GM19043 (cell line): ENCODE measurements around the gene MTHFD2L.
A peak's percentile ranks its signal among the peaks of the same experiment; 100 is the strongest.
"Not testable (repeated sequence)": the region's sequence is repeated elsewhere in the genome, so short reads cannot be mapped to it uniquely, and the experiment has no call there.

Experiments used
- ATAC-seq: cut with Tn5 transposase; IDR thresholded peaks from one replicate; pipeline ENCODE4 v1.9.1; 2021; ENCODE audit warnings: low read depth; ENCODE audit not compliant: unreplicated experiment

The MTHFD2L gene

DNA sequence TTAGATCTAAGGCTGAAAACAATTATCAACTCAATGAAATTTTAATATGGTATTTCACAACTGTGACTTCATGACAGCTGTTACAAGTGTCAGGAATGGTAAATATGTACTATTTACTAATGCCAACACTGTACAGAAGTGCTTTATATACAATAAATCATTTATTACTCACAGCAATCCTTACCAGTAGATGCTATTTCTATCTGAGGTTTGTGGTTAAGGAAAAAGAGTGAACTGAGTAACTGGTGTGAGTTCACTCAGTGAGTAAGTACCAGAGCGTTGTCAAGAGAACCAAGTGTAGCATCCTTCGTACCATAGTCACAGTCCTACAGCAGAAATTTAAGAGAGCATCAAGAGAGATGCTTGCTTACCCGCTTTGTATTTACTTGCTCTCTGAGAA lies 23.3 kb downstream of the MTHFD2L start:
- no peak for ATAC-seq

DNA sequence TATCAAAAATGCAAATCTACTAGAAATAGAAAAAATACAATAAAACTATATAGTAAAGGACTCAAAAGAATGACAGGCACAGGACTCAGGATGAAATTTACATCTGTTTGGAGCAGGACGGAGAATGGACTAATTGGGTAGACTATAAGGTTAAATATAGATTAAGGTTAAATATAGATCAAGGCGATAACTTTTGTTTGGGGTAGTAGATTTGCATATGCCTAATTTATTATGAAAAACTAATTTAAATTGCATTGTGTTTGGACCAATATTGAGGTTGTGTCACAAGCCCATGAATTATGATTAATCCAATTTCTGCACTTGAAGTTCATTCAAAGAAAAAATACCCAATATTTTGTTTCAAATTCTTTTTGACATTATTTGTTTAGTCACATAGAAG lies 31.0 kb downstream of the MTHFD2L start:
- no peak for ATAC-seq

DNA sequence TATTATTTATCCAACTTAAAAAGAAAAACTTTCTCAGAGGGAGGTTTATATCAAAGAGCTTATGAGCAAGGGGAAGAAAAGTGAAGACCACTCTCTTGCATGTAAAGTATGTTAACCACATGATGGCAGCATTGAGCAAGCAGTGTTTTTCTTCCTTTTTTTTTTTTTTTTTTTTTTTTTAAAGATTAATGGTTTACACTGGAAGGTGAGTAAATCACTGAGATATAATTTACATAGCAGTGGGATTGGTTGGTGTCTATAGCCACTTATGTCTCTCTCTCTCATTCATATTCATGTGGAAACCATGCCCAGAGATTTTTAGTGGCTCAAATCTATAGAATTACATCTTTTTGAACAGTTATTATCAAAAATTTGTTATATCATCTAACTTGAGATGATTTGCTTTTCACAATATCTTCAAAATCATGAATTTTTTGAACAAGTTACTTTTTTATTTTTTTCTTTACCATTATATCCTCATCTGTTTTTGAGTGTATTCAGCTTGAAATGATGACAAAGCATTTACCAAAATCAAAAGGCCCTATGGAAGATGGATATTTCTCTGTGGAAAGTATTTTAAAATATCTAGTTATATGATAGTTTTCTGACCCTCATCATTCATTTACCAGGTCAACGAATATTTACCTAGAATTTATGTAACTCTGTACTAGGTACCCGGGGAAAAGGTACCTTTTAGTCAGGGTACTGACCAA lies 31.6 kb downstream of the MTHFD2L start:
- peak; percentile 58 for ATAC-seq

DNA sequence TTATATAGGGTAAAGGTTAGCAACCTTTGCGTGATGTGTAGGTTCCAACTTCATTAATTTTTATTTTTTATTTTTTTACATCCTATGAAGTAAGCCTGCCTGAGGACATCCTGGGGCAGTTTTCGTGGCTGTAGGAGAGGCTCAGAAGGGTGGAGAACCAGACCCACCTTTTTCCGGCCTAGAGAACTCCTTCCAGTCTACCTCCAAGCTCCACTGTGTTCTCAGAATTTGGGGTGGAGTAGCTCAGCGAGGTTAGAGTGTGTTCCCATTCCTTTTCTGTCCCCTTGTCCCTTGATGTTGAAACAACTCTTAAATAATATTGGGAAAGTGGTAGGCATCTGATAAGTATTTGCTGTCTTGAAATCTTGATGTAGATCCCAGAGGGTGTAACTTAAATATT lies 32.4 kb downstream of the MTHFD2L start:
- ATAC-seq, result no peak

DNA sequence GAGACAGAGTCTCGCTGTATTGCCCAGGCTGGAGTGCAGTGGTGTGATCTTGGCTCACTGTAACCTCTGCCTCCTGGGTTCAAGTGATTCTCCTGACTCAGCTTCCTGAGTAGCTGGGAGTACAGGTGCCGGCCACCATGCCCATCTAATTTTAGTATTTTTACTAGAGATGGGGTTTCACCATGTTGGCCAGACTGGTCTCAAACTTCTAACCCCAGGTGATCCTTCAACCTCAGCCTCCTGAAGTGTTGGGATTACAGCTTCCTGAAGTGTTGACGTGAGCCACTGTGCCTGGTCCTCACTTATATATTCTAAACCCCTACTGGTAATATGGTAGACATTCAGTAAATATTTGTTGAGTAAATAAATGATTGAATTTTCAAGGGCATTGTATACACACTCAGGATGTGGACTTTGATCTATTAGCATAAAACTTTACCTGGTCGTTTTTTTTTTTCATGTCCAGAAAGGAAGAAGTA lies 33.0 kb downstream of the MTHFD2L start:
- ATAC-seq, result no peak

DNA sequence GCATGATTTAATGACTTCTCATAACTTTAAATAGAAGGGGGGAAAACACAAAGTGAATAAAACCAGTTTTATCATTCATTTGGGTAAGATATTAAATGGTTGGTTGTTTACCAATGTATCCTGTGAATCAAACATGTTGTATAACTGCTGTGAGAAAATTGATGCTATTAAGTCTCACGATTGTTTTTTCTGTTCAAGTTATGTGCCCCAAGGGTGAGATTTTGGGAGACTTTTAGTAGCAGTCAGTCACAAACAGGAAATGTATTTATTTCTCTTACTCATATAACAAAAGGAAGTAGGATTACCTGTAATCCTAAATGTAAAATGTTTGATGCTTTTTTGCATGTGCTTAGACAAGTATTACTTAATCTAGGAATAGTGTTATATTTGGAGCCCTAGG lies 39.2 kb downstream of the MTHFD2L start:
- ATAC-seq, result peak; percentile 45

DNA sequence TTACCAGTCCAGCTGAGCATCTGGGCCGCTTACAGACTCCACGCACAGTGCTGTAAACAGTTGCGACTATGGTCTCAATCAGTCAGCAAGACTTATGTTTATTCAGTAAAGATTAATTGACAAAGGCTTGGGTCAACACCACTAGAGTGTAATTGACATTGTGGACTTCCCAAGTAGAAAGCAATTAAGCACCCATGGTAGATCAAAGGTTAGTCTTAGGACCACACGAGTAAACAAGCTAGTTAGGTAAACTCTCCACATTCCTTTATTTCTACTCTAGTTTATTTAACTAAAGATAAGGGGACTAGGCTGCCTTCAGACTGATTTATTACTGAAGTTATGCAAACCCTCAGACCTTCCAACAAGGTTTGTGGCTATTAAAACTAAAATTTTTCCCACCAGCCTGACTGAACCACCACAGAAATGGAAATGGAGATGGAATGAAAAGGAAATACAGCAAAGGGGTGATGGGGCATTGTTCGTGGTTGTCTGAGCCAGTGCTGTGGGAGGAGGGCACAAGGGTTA lies 44.2 kb downstream of the MTHFD2L start:
- ATAC-seq, result no peak

DNA sequence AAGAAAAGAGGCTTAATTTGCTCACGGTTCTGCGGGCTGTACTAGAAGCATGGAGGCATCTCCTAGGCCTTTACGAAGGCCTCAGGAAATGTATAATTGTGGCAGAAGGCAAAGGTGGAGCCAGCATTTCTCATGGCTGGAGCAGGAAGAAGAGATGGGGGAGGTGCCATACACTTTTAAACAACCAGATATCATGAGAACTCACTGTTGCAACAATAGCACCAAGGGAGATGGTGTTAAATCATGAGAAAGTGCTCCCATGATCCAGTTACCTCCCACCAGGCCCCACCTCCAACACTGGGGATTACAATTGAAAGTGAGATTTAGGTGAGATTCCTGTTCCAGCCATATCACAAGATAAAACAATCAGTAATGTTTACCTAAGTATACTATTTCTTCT lies 45.5 kb downstream of the MTHFD2L start:
- ATAC-seq, result no peak

DNA sequence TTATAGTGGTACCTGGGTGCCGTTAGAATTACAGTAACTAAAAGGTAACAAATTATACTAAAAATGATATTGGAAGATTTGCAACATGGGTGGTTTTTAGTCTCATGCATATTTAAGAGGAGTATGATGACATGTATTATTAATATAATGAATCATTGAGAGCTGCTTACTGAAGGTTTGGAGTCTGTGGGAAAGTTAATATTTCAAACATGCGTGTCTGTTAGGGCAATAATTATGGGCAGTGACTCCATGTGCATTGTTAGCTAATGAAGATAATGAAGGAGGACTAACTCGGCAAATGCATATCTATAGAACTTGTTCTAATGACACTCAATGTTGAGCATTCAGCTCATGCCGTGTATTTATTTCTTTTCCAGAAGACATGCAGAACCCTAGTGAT lies 47.1 kb downstream of the MTHFD2L start:
- ATAC-seq, result no peak

DNA sequence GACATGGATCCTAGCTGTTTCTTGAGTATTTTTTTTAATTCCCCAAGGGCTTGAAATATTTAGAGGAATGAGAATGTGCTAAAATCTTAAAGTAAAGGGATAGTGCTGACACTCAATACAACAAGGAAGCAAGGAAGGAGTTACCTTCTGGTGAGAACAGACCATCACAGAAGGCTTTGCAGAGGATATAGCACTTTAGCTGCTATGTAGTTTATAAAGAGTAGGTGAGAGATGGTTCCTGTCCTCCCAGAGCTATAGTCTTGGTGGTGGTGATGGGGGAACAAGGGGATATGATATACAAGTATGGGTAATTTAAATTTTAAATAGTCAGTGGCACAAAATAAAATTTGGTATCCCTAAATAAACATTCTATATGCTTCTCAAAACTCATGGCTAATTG lies 47.6 kb downstream of the MTHFD2L start:
- ATAC-seq, result no peak

DNA sequence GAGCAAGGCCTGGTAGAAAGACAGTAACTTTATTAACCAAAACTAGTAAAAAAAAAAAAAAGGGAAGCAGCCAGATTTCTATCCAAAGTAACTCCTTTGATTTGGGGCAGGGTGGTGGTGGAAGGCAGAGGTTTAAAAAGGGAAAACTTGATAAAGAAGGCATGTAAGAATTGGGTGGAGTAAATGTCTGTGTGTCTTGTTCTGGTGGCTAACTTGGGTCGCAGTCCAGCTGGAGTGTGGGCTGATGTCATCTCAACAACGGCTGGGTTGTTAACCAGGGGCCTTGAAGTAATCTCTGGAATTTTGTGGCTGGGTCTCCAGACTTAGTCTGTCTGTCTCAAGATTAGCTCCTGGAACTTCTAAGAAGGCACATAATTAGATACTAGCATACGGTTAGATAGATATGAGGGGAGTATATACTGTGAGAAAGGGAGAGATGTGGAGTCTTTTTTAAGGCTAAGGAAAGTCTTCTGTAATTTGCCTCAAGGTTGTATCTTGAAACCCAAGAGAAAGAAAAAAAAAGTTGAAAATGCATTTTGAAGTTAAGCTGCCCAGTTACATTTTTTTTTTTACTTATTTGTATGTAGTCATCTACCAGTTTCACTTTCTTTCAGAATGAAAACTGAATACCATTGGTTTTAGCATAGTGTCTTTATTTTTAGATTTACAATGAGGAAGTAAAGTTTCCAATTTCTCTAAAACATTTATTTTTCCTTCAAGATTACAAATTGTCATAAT lies 48.3 kb downstream of the MTHFD2L start:
- peak; percentile 79 for ATAC-seq

DNA sequence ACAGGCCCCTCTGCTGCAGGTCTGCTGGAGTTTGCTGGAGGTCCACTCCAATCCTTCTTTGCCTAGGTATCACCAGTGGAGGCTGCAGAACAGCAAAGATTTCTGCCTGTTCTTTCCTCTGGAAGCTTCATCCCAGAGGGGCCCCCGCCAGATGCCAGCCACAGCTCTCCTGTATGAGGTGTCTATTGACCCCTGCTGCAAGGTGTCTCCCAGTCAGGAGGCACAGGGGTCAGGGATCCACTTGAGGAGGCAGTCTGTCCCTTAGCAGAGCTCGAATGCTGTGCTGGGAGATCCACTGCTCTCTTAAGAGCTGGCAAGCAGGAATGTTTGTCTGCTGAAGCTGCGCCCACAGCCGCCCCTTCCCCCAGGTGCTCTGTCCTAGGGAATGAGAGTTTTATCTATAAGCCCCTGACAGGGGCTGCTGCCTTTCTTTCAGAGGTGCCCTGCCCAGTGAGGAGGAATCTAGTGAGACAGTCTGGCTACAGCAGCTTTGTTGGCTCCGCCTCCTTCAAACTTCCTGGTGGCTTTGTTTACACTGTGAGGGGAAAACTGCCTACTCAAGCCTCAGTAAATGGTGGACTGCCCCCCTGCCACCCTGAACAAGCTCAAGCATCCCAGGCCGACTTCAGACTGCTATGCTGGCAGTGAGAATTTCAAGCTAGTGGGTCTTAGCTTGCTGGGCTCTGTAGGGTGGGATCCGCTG lies 56.7 kb downstream of the MTHFD2L start:
- not testable (repeated sequence) for ATAC-seq

DNA sequence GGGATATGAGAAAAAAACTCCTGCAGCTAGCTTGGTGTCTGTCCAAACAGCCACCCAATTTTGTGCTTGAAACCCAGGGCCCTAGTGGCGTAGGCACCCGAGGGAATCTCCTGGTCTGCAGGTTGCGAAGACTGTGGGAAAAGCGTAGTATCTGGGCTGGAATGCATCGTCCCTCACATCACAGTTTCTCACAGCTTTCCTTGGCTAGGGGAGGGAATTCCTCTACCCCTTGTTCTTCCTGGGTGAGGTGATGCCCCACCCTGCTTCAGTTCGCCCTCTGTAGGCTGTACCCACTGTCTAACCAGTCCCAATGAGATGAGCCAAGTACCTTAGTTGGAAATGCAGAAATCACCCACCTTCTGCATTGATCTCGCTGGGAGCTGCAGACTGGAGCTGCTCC lies 57.3 kb downstream of the MTHFD2L start:
- not testable (repeated sequence) for ATAC-seq

DNA sequence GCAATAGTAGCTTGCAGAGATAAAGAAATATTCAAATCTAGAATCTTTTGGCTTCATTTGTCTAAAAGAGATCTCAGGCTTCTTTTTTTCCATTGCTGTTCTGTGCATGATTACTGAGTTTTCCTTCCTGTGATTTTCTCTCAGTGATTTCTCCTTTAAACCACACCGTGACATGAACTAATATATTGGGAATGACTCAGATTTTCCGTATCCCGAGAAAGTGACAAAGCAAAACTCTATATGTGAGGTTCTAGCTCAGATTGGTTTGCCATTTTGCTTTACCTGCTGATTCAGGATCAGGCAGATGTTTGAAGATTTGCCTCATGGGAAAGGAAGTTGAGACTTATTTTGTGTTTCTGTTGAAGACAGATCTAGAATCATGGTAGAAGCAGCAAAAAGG lies 59.4 kb downstream of the MTHFD2L start:
- no peak for ATAC-seq

DNA sequence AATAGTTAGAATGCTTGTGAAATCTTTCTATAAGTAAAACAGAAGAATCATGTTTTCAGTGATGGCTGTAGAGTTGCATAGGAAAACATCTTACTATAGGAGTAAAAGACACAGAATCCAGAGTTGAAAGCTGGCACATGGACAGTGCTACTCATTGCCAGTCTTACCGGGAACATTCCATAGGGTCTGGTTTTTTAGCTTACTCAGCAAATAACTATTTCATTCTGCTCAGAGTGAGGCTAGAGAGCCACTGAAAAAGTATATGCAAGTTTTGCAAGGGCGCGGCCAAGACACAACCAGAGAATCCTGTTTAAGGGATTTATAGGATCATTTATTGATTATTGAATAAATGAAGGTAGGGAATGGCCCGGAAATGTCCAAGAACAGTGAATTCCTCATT lies 60.3 kb downstream of the MTHFD2L start:
- no peak for ATAC-seq

DNA sequence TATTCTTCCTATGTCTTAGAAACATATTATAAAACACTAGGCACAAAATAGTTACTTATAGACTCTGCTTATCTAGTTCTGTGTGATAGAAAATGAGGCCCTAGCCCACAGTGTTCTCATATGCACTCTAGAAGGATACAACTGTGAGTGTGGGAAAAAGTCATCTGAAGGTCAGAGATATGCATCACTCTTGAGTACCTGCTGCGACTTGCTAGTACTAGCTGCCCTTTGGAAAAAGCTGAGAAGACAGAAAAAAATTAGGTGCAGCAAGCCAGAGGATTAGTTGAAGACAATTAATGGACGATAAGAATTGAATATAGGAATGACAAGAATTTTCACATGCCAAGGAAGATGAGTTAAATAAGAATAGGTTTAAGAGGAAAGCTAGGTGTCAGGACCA lies 61.3 kb downstream of the MTHFD2L start:
- ATAC-seq, result no peak

DNA sequence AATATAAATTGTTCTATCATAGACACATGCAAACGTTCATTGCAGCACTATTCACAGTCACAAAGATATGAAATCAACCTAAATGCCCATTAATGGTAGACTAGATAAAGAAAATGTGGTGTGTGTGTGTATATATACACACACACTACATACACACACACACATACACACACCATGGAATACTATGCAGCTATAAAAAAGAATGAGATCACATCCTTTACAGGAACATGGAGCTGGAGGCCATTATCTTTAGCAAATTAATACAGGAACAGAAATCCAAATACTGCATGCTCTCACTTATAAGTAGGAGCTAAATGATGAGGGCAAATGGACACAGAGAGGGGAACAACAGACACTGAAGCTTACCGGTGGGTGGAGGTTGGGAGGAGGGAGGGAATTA lies 65.2 kb downstream of the MTHFD2L start:
- no peak for ATAC-seq

DNA sequence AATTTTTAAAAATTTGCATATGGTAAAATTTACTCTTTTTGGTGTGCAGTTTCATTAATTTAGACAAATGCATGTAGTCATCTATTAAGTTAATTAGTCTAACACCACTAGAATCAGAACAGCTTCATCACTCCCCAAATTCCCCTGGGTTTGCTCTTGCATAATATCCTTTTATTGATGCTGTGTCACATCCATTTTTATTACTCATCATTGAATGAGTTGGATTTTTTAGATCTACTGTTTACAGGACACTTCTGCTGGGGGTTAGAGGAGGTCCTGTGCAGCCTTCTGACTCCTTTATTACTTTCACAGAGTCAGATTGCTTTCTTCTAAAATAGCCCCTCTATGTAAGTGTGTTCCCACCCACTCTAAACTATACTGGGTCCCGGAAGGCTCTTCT lies 65.9 kb downstream of the MTHFD2L start:
- ATAC-seq, result no peak

DNA sequence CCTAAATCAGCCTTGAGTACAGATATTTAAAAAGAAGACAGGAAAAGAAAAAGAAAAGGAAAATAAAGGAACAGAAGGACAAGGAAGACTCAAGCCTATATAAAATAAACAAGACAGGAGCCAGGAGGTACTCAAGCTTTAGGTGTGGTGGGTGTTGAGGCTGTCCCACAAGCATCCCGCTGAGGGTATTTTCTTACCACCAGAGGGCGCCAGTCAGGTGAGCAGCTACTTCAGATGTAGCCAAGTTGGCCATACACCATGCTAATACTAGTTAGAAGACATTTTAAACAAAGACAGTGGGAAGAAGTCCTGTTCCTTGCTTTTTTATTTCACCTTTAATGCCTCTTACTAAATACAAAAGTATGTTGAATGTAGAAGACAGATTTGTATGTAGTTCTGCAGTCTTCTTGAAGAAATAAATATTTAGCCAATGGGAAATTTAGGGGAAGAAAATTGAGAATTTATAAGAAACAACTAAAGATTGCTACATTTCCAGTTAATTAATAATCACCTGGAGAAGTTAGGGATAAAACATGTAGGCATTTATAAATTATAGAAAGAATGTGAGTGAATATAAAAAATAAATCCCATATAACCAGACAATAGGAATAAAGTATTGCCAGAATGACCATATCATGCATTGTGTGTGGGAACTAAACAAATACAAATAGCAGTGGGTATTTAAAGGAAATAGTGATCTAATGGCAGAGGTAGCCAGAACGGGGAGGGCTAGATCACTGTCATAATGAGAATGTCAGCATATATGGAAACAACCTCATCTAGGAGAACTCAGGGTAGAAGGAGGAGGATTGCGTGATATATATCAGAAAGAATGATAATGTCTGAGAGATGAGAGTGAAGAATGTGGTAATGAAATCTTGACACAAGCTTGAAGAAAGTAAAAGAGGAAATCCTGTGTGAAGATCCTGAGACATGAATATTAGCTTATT lies 71.0 kb downstream of the MTHFD2L start:
- ATAC-seq, result peak; percentile 79

DNA sequence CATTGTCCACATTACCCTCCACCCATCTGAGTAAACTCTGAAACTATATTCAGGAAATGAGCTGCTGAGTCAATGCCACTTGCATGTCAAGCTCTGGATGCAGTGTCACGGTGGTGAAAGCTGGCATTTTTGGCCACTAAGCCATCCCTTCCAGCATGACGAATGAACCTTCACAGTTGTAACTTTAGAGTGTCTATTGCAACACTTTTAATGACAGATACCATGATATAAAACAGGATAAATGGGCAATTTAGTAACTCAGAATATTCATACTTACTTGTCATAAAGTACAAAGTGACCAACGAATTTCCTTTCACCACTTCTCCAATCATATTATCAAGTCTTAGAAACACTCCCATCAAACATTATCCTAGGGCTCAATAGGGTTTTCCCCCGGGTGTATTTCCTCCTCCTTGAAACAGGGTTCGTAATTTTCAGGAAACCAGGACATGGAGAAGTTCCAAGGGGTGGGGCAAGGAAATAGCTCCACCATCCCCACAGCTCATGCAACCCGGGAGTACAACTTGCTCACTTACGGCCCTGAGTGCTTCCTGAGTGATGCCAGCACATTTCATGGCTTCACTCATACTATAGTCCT lies 73.1 kb downstream of the MTHFD2L start:
- no peak for ATAC-seq
